IMR-90 (cell line): ENCODE results near the gene CFAP69.

ENCODE experiments used
- CEBPB ChIP-seq: IDR thresholded peaks from 2 replicates; pipeline ENCODE4 v1.6.1; 2012; ENCODE audit warnings: low read depth, low read length, improper control_type of control experiment
- CHD1 ChIP-seq: IDR thresholded peaks from 2 replicates; pipeline ENCODE4 v1.6.1; 2012; ENCODE audit warnings: low read depth, low read length, improper control_type of control experiment
- FOS ChIP-seq: fragments of 150-350 bp; IDR thresholded peaks from 2 replicates; pipeline ENCODE4 v1.6.1; 2016; ENCODE audit warnings: low read depth, low read length
- MAFK ChIP-seq: IDR thresholded peaks from 2 replicates; pipeline ENCODE4 v1.6.1; 2012; ENCODE audit warnings: low read depth, low read length, improper control_type of control experiment
- MAZ ChIP-seq: IDR thresholded peaks from 2 replicates; pipeline ENCODE4 v1.6.1; 2012; ENCODE audit warnings: low read depth, mild to moderate bottlenecking, low read length, improper control_type of control experiment, moderate library complexity, borderline replicate concordance
- POLR2A ChIP-seq: IDR thresholded peaks from 2 replicates; pipeline ENCODE4 v1.6.1; 2012; ENCODE audit warnings: mild to moderate bottlenecking, low read depth, low read length
- RAD21 ChIP-seq: IDR thresholded peaks from 2 replicates; pipeline ENCODE4 v1.6.1; 2012; ENCODE audit warnings: low read length, improper control_type of control experiment
- RCOR1 ChIP-seq: IDR thresholded peaks from 2 replicates; pipeline ENCODE4 v1.6.1; 2012; ENCODE audit warnings: mild to moderate bottlenecking, low read length, improper control_type of control experiment; ENCODE audit not compliant: insufficient replicate concordance
- TF ChIP-seq, protein P1 (sequence below): conservative IDR thresholded peaks from 2 replicates; pipeline ENCODE4 v1.5.1; 2012; ENCODE audit warnings: mild to moderate bottlenecking, low read depth, low read length, improper control_type of control experiment
- TF ChIP-seq, protein P2 (sequence below): fragments of 150-350 bp; IDR thresholded peaks from 2 replicates; pipeline ENCODE4 v1.6.1; 2016; ENCODE audit warnings: low read depth, mild to moderate bottlenecking, low read length, moderate library complexity, borderline replicate concordance
- TF ChIP-seq, protein P3 (sequence below): fragments of 150-350 bp; IDR thresholded peaks from 2 replicates; pipeline ENCODE4 v1.6.1; 2017; ENCODE audit warnings: mild to moderate bottlenecking, antibody characterized with exemption, low read length, low read depth

DNA sequence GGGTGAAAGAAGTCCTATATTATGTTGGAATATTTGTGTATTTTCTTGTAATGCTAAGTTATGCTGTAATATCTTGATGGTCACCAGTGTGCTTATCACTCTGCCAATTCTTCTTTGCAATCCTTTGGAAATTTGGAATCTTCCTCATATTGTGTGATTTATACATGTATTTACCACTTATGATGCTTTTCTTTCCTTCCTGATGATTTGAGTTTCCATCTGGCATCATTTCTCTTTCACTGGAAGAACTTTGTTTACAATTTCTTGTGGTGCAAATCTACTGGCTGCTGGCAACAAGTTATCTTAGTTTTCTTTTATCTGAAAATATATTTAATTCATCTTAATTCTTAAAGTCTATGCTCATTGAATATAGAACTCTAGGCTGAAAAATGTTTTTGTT is 29.2 kb downstream of the CFAP69 start:
- TF ChIP-seq, protein P1, sequence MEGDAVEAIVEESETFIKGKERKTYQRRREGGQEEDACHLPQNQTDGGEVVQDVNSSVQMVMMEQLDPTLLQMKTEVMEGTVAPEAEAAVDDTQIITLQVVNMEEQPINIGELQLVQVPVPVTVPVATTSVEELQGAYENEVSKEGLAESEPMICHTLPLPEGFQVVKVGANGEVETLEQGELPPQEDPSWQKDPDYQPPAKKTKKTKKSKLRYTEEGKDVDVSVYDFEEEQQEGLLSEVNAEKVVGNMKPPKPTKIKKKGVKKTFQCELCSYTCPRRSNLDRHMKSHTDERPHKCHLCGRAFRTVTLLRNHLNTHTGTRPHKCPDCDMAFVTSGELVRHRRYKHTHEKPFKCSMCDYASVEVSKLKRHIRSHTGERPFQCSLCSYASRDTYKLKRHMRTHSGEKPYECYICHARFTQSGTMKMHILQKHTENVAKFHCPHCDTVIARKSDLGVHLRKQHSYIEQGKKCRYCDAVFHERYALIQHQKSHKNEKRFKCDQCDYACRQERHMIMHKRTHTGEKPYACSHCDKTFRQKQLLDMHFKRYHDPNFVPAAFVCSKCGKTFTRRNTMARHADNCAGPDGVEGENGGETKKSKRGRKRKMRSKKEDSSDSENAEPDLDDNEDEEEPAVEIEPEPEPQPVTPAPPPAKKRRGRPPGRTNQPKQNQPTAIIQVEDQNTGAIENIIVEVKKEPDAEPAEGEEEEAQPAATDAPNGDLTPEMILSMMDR: no peak
- TF ChIP-seq FOS: no peak
- TF ChIP-seq MAZ: no peak
- TF ChIP-seq MAFK: no peak
- TF ChIP-seq POLR2A: no peak
- no peak for TF ChIP-seq CEBPB
- no peak for TF ChIP-seq RAD21
- TF ChIP-seq, protein P2, sequence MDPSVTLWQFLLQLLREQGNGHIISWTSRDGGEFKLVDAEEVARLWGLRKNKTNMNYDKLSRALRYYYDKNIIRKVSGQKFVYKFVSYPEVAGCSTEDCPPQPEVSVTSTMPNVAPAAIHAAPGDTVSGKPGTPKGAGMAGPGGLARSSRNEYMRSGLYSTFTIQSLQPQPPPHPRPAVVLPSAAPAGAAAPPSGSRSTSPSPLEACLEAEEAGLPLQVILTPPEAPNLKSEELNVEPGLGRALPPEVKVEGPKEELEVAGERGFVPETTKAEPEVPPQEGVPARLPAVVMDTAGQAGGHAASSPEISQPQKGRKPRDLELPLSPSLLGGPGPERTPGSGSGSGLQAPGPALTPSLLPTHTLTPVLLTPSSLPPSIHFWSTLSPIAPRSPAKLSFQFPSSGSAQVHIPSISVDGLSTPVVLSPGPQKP: no peak
- TF ChIP-seq, protein P3, sequence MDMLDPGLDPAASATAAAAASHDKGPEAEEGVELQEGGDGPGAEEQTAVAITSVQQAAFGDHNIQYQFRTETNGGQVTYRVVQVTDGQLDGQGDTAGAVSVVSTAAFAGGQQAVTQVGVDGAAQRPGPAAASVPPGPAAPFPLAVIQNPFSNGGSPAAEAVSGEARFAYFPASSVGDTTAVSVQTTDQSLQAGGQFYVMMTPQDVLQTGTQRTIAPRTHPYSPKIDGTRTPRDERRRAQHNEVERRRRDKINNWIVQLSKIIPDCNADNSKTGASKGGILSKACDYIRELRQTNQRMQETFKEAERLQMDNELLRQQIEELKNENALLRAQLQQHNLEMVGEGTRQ: no peak
- no peak for TF ChIP-seq CHD1
- TF ChIP-seq RCOR1: no peak
